ENCODE results near the gene IGSF6.

GRCh38 chr16:21664801-21665492 is 12.5 kb upstream of the IGSF6 start:
- no peak for TF ChIP-seq CTCF (IDR thresholded peaks at IDR 0.05)
- TF ChIP-seq POLR2AphosphoS5 (IDR thresholded peaks at IDR 0.05; ENCODE audit: low read depth, low read length), result no peak
- no peak for TF ChIP-seq SIN3A (IDR thresholded peaks at IDR 0.05; ENCODE audit: borderline replicate concordance, insufficient read depth, low read depth, low read length)

Data from Panc1 (cell line).